Adrenal gland (tissue), 5 donors: ENCODE results near the gene SMIM15.

Experiments used
- CTCF ChIP-seq, 6 experiments: fragments of 450-650 bp in 4 of 6; fragments of 200-600 bp in 2 of 6; sonication (generic) in 1 of 6; IDR thresholded peaks; 1 replicate in 5 of 6; 2 replicates in 1 of 6; pipeline versions ENCODE4 v1.5.1 to v1.8.0; 2016 to 2021; ENCODE audit warnings: antibody characterized with exemption in 6 of 6, mild to moderate bottlenecking in 2 of 6, moderate library complexity in 1 of 6
- POLR2A ChIP-seq, 2 donors: fragments of 450-650 bp; IDR thresholded peaks; one replicate each; pipeline ENCODE4 v1.6.1; 2017; ENCODE audit warnings: antibody characterized with exemption in 2 of 2, mild to moderate bottlenecking in 2 of 2, moderate library complexity in 1 of 2
- donor health status: DM: no; HTN: no; CAD: no.

GRCh38 chr5:61198606-61199005 lies 36.3 kb upstream of the SMIM15 start:
- TF ChIP-seq POLR2A (IDR thresholded peaks at IDR 0.05) = no peak
- TF ChIP-seq CTCF (IDR thresholded peaks at IDR 0.05) = no peak
